Cardiac muscle cell (in vitro differentiated cells and primary cell): ENCODE measurements around the gene ATP6V0E1. TPM values are rescaled to one million over a fixed set of nuclear protein-coding genes. Genes with fewer than 3 reads are reported as not detected.

Experiments used
- DNase-seq, 2 donors: peaks; one replicate each; pipeline versions ENCODE4 v3.0.0 to v3.0.0-alpha.2; 2010 to 2017; ENCODE audit warnings: low read depth in 1 of 2, low spot score in 1 of 2
- H3K27ac ChIP-seq: fragments of 200-600 bp; sonication (generic); 2 replicates; pipeline ENCODE4 v1.5.1; 2016
- H3K27me3 ChIP-seq: fragments of 200-600 bp; sonication (generic); 2 replicates; pipeline ENCODE4 v1.6.0; 2016; ENCODE audit warnings: control low read depth
- H3K36me3 ChIP-seq: fragments of 200-600 bp; sonication (generic); 2 replicates; pipeline ENCODE4 v1.5.1; 2016; ENCODE audit warnings: control low read depth
- H3K4me1 ChIP-seq: fragments of 200-600 bp; sonication (generic); 2 replicates; pipeline ENCODE4 v1.8.1; 2017; ENCODE audit warnings: low read depth, mild to moderate bottlenecking, mixed run types
- H3K4me3 ChIP-seq: fragments of 200-600 bp; sonication (generic); 2 replicates; pipeline ENCODE4 v1.5.1; 2016; ENCODE audit warnings: mild to moderate bottlenecking
- H3K9me3 ChIP-seq: fragments of 200-600 bp; sonication (generic); 2 replicates; pipeline ENCODE4 v1.5.1; 2017; ENCODE audit warnings: low read depth, mild to moderate bottlenecking, control low read depth
- CTCF ChIP-seq: IDR thresholded peaks from 2 replicates; pipeline ENCODE4 v1.5.1; 2012; ENCODE audit warnings: low read depth, mild to moderate bottlenecking, low read length
- polyA plus RNA-seq: library from polyadenylated mRNA; unstranded; fragments of >200 nt; fragmentation: Nextera tagmentation; extraction: Ambion mirVana; gene quantifications from 2 replicates; pipeline ENCODE4 v1.2.1, GENCODE V29; 2016
- total RNA-seq: library from RNA; depleted of rRNA; stranded (reverse); fragments of >200 nt; gene quantifications from 2 replicates; pipeline ENCODE4 v1.2.3, GENCODE V29; 2016

The ATP6V0E1 gene
- total and polyA plus RNA-seq, 2 experiments from 2014 or later = 52.2 to 301 TPM

- Histone ChIP-seq H3K4me3 (no peak overlapping the region), H3K36me3 (no peaks in the 10 kb centered on the region), H3K4me1 (no peaks in the 10 kb centered on the region), H3K27me3 (no peaks in the 10 kb centered on the region), H3K27ac (no peak overlapping the region), H3K9me3 (no peaks in the 10 kb centered on the region)
- no peak for TF ChIP-seq CTCF
- no peak for DNase-seq
Observed at GRCh38 chr5:173078878-173079277, 95.3 kb downstream of the ATP6V0E1 start.

Other genes with a start within 250 kb of the ATP6V0E1 start
- gene DUSP1, start 212.6 kb upstream of the ATP6V0E1 start, total RNA-seq = 38.7 and 49.4 TPM in 2 replicates
- 27.1 and 32.2 TPM in 2 replicates for gene DUSP1, start 212.6 kb upstream of the ATP6V0E1 start, polyA plus RNA-seq
- gene ERGIC1, start 149.5 kb upstream of the ATP6V0E1 start, total RNA-seq = 77.3 and 85.1 TPM in 2 replicates
- 15.4 and 22.2 TPM in 2 replicates for gene ERGIC1, start 149.5 kb upstream of the ATP6V0E1 start, polyA plus RNA-seq
- gene RPL26L1, start 24.3 kb upstream of the ATP6V0E1 start, total RNA-seq = 56.7 and 73.4 TPM in 2 replicates
- gene RPL26L1, start 24.3 kb upstream of the ATP6V0E1 start, polyA plus RNA-seq = 91.4 and 108 TPM in 2 replicates
- gene CREBRF, start 72.6 kb downstream of the ATP6V0E1 start, total RNA-seq = 11.6 and 11.9 TPM in 2 replicates
- gene CREBRF, start 72.6 kb downstream of the ATP6V0E1 start, polyA plus RNA-seq = 5.8 and 18.0 TPM in 2 replicates
- gene BNIP1, start 160.8 kb downstream of the ATP6V0E1 start, total RNA-seq = 9.2 and 14.1 TPM in 2 replicates
- gene BNIP1, start 160.8 kb downstream of the ATP6V0E1 start, polyA plus RNA-seq = 11.4 and 19.9 TPM in 2 replicates